ENCODE data around the gene KIAA0319L.

The KIAA0319L gene

DNA sequence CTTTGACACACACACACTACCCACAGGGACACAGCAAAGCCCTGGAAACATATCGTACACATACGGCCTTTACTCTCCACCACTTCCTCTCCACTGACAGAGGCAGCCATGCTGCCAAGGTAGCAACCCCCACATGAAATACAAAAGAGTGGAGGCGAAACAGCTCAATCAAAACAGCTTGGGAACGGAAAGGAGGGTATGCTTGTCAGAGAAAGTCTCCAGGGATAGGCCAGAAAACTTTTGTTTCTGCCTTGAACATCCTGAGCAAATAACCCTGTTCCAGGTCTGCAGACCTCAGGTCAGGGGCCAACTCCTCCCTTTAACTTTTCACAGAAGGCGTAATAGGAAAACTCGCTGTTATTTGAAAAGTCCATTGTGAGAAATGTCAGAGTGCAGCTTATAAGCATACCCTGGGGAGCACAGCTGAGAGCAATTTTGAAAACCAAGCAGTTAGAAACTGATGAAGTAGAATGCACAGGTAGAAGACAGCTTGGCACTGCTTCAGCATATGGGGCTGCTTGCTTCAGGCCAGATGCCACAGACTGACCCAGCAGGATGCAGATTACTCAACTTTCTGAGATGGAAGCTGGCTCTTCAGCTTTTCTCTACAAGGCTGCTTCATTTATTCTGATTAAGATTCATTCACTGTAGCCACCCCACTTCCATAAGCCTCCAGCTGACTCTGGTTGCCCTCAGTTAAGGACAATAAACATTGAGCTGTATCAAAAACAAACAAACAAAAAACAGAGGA lies 18.0 kb downstream of the KIAA0319L start:
- DNase-seq (ENCODE audit: low read depth in 1 of 2, low spot score in 1 of 2) = no peak

GRCh38 chr1:35537806-35538205 lies 19.4 kb downstream of the KIAA0319L start:
- DNase-seq (ENCODE audit: low read depth in 1 of 2, low spot score in 1 of 2) = no peak

- DNase-seq (ENCODE audit: low read depth in 1 of 2, low spot score in 1 of 2) = no peak
Measured at GRCh38 chr1:35536556-35537162, 20.5 kb downstream of the KIAA0319L start.

DNA sequence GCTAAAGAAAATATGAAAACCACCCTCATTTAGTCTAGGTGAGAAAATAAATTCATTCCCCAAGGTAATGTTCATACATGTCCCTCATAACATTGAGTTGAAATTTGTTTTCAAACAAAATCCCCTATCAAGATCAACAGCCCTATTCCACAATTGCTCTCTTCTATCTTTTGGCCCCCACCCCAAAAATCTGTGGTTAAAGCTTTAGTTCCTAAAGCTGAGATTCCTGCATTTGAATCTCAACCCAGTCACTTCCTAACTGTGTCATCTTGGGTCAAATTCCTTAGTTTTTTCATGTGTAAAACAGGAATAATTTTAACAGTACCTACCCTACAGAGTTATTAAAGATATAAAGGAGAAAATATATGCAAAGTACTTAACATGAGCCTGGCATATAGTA lies 22.0 kb downstream of the KIAA0319L start:
- no peak for DNase-seq (ENCODE audit: low read depth in 1 of 2, low spot score in 1 of 2)

DNA sequence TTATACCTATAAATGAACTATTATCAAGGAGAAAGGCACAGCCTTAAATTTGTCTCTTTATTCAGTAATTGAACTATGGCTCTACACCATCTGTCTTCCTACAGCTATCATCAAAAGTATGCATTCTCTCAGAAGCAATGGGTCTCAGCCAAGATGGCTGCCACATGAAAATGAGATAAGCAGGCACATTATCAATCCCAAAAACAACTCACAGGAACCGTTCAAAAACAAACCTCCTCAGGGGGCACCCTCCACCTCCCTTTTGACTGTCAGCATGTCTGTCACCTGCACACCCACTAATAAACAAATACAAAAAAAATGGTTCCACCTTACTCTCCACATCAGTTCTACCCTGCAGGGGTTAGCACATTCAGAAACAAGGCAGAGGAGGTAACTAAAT lies 23.6 kb downstream of the KIAA0319L start:
- no peak for DNase-seq (ENCODE audit: low read depth in 1 of 2, low spot score in 1 of 2)

DNA sequence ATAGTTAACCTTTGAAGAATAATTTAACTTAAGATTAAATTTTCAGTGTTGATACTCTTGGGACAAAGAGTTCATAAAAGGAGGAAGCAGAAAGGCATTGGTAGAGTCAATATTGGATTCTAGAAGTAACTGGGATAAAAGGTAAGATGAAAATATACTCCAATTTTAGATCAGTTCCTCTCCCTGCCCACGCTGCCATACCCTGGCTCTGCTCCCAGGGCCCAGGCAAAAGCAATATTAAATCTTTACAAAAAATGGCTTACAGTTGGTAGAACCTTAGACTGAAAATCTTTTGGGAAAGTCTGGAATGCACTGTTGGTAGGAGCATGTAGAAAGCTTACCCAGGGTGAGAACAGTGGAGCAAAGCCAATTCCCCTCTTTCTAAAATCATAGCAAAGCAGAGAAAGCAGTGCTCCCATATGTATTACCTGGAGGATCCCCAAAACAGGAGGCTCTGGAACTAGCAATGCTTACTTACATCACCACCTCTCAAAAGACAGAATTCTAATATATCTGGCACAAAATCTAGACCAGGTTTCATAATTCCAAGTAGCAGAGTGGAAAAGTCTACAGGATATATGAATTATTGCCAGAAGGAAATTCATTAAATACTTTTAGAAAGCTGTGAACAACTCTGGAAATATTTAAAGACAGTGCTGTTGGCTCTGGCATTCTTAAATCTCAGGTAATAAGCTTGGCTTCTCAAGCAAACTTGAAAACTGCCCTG lies 24.5 kb downstream of the KIAA0319L start:
- no peak for DNase-seq (ENCODE audit: low read depth in 1 of 2, low spot score in 1 of 2)

DNA sequence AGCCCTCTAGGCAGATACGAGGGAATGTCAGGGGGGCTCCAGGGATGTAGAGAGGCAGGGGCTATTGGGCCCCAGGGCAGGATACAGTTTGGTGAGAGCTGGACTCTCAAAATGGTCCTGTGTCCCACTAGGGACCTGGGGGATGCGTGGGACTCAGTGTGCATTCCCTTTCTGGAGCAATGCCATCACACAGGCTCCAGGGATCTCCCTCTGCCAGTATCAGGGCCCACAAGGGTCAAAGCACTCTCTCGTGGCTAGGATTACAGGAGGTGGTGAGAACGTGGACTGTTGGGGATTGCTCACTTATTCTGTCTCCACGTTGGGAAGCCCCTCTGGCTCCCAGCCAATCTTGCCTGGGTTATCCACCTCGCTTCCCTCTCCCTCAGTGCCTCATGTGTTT lies 25.8 kb downstream of the KIAA0319L start:
- DNase-seq (ENCODE audit: low read depth in 1 of 2, low spot score in 1 of 2) = no peak

- no peak for DNase-seq (ENCODE audit: low read depth in 1 of 2, low spot score in 1 of 2)
Measured at GRCh38 chr1:35530946-35531345, 26.3 kb downstream of the KIAA0319L start.

DNA sequence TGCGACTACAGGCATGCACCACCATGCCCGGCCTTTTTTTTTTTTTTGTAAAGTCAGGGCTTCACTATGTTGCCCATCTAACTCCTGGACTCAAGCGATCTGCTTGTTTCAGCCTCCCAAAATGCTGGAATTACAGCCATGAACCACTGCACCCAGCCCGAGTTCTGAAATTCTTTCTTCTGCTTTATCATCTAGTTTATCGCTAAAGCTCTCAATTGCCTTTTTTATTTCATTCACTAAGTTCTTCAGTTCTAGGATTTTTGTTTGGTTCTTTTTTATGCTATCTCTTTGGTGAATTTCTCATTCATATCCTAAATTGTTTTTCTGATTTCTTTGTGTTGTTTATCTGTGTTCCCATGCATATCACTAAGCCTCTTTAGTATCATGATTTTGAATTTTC lies 27.0 kb downstream of the KIAA0319L start:
- DNase-seq (ENCODE audit: low read depth in 1 of 2, low spot score in 1 of 2) = no peak

GRCh38 chr1:35524106-35524505 lies 33.1 kb downstream of the KIAA0319L start:
- no peak for DNase-seq (ENCODE audit: low read depth in 1 of 2, low spot score in 1 of 2)

DNA sequence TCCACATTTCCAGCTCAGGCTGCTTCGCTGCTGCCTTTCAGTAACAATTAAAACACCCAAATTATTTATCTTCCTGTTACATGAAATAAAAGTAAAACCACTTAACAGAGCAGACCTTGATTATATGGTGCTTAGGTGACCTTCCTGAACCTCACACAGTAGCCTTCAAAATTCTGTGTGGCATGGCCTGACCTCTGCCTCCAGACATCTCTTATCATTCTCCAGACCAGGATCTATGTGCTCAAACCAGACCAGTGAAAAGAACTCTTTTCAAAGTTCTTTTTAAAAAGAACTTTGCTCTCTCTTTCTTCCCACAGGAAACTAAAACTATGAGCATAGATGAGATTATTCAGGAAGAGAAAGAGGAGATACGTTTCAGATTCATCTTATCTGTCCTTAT lies 37.8 kb downstream of the KIAA0319L start:
- DNase-seq (ENCODE audit: low read depth in 1 of 2, low spot score in 1 of 2) = no peak

- no peak for DNase-seq (ENCODE audit: low read depth in 1 of 2, low spot score in 1 of 2)
Measured at GRCh38 chr1:35518183-35518582, 39.0 kb downstream of the KIAA0319L start.

GRCh38 chr1:35511305-35511704 lies 45.9 kb downstream of the KIAA0319L start:
- DNase-seq (ENCODE audit: low read depth in 1 of 2, low spot score in 1 of 2) = no peak

DNA sequence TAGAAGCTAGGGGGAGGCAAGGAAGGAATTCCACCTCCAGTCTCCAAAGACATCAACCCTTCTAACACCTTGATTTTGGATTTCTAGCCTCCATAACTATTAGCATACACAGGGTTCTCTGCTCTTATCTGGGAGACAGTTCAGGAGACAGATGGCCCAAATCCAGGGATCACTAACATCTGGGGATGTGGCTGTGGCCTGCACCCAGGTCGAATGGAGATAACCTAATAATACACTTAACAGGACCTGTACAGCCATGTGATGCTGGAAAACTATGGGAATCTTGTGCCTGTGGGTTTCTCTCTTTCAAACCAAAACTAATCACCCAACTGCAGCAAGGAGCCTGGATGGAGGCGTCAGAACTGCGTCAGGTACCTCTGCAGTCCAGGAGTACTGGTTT lies 47.6 kb downstream of the KIAA0319L start:
- no peak for DNase-seq (ENCODE audit: low read depth in 1 of 2, low spot score in 1 of 2)

DNA sequence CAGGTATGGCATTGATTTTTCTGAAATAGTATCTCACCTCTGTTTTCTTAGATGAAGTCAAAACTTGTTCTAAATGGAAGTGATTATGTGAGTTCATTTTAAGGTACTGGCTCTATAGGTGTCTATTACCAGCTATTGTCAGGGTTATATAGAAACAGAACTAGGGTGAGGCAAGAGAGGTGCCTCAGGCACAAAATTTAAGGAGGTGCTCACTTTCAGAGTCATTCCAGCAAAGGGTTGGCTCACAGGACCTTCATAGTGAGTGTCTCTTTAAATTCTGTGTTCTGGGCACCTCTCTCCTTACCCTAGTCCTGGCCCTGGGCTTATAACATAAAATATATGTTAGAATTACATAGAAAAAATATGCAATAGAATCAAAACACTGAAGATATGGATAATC lies 49.3 kb downstream of the KIAA0319L start:
- no peak for DNase-seq (ENCODE audit: low read depth in 1 of 2, low spot score in 1 of 2)

- DNase-seq (ENCODE audit: low read depth in 1 of 2, low spot score in 1 of 2) = no peak
Measured at GRCh38 chr1:35506960-35507912, 50.0 kb downstream of the KIAA0319L start.

GRCh38 chr1:35505911-35506798 lies 51.0 kb downstream of the KIAA0319L start:
- peak in 1 of 2 donors; percentile 27 for DNase-seq (ENCODE audit: low read depth in 1 of 2, low spot score in 1 of 2)

DNA sequence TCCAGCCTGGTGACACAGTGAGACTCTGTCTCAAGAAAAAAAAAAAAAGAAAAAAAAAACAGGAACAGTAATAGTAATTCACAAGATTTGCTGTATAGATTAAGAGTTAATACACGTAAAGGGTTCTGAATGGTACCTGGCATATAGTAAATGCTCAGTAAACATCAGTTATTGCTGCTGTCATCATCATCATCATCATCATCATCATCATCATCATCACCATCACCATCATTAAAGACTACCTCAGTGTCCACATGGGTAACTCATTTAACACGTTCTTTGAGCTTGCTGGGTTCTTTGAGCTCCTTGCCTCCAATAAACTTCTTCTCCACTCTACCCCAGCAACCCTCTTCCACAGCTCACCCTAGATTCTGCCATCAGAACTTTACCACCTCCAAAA lies 55.0 kb downstream of the KIAA0319L start:
- no peak for DNase-seq (ENCODE audit: low read depth in 1 of 2, low spot score in 1 of 2)

DNA sequence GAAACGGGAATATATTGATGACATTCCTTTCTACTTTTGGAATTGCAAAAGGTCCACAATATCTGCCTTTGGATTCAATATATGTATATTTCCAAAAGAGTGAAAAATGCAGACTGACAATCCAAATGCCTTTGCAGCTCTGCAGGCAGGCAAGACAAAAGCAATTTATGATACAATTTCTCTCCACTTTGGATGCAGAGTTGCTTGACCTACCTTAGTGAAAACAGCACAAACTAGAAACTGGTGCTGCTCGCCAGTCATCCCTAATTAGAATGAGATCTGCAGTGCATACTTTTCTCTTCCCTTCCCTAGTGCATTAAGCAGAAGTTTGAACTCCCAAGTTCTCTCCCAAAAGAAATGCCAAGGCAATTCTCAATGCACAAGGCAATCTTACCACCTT lies 56.8 kb downstream of the KIAA0319L start:
- no peak for DNase-seq (ENCODE audit: low read depth in 1 of 2, low spot score in 1 of 2)

DNA sequence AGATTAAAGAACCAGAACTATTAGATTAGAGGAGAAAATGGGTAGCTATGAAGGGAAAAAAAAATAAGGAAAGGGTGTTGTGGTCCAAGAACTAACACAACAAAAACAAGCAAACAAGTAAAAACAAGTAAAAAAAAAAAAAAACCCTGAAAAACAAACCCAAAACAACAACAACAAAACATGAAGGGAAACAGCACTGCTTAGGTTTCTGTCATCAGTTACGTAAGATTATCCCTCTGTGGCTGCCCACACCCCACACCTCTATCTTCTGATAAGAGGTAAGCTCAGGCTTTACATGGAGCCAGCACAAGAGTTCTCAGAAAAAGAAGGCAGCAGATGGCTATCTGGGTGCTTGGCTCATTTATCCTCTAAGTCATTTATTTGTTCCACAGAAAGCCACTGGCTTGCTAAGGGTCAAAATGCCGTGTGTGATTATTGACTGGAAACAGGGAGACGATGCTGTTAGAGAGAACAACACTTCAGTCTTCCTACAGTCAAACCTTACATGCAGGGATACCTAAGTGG lies 57.5 kb downstream of the KIAA0319L start:
- DNase-seq (ENCODE audit: low read depth in 1 of 2, low spot score in 1 of 2) = no peak
